ENCODE data around the gene CYSTM1. TPM values are rescaled to one million over a fixed set of nuclear protein-coding genes. Genes with fewer than 3 reads are reported as not detected.

The CYSTM1 gene, protein sequence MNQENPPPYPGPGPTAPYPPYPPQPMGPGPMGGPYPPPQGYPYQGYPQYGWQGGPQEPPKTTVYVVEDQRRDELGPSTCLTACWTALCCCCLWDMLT
- 25.0 and 28.1 TPM in 2 replicates for total RNA-seq (2021; fragmentation: NEBNext Ultra II Directional; extraction: Animal tissue kit (Norgen Biotek cat#: 25700))
- 38.8 and 47.8 TPM in 2 replicates for polyA plus RNA-seq (2011; rRNA removed)
- polyA plus RNA-seq (2011; cell fraction: cytosol; rRNA removed), result 52.6 TPM
- 25.3 TPM for polyA plus RNA-seq (2011; cell fraction: nucleus; rRNA removed)
- polyA plus RNA-seq (2012, experiment 1 of 2), result 17.5 to 37.1 TPM (median 30.7 TPM) in 4 replicates
- polyA plus RNA-seq (2012, experiment 2 of 2), result 28.3 TPM
- polyA plus RNA-seq (2013, experiment 1 of 2), result 15.9 TPM
- polyA plus RNA-seq (2013, experiment 2 of 2), result 17.1 TPM
- 15.7 and 23.1 TPM in 2 replicates for polyA minus RNA-seq (2011; rRNA and poly(A)+ RNA removed)
- polyA minus RNA-seq (2011; cell fraction: cytosol; rRNA and poly(A)+ RNA removed), result 16.4 TPM
- polyA minus RNA-seq (2011; cell fraction: nucleus; rRNA and poly(A)+ RNA removed), result 14.4 TPM
- long read RNA-seq, experiment 1, transcript CYSTM1-201 (3 exons, 1,336 nt), result major isoform, 25 of 35 reads
- long read RNA-seq, experiment 1, partial matches to known transcripts, result 7 of 35 reads
- long read RNA-seq, experiment 1, other reads (novel, unspliced or antisense), result 3 of 35 reads
- long read RNA-seq, experiment 2, transcript CYSTM1-201 (3 exons, 1,336 nt), result major isoform, 31 of 32 reads
- long read RNA-seq, experiment 2, partial matches to known transcripts, result 0 of 32 reads
- long read RNA-seq, experiment 2, other reads (novel, unspliced or antisense), result 1 of 32 reads

DNA sequence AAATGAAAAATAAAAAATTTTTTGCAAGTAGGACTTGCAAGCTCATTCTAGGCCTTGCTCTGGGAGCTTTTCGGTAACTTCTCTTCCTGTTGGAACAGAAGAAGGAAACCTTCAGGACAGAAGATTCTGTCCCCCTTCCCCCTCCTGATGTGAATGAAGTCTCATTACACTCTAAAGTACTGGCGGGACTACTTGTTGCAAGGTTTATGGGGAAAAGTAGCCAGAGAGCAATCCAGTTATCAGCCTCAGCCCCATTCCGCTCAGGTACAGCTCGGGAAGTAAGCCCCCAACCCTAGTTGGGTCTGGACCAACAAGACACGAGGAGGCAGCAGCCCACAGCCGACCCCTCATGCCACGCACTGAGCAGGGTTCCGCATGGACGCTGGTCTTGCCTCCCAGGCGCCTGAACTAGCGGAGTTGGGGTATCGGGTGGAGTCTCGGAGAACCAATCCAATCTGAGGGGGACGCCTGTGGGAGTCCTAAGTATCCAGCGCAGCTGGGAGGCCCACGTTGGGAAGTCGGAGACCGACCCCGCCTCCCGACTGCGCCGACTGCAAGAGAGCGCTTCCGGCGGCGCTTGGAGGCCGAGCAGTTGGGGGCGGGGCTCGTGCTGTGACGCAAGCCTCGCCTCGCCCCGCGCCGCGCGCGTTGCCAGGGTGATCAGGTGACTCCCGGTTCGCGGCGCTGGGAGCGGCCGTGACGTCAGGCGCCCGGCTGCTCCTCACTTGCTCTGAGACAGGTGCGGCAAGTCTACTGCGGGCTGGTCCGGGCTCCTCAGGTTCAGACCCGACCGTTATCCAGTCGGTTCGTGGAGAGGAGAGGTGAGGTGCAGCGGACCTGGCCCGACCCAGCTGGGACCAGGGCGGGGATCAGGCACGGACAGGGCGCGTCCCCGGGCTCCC is at the start of gene CYSTM1:
TSS of gene CYSTM1 (plus strand) at position 724 of the 902 bp plus-strand sequence. CDS start 19,278 bp downstream, outside the sequence.
- peak within 1 kb of the TSS; percentile 85 for H3K18ac ChIP-seq (ENCODE audit: extremely low read depth, low read length)
- 5% methylated on average over 49 of the region's 61 CpGs; no CpG with 5 or more reads in 1 of the 2 experiments for WGBS, 2 experiments (ENCODE audit: extremely low coverage in 1 of 2, insufficient coverage in 1 of 2, insufficient read length in 1 of 2, insufficient replicate concordance in 2 of 2, low coverage in 1 of 2, low lambda C conversion rate in 2 of 2, missing lambda C conversion rate in 1 of 2)
- TF ChIP-seq POLR2A (IDR thresholded peaks at IDR 0.05; ENCODE audit: control extremely low read depth in 1 of 2, low read depth in 2 of 2, low read length in 2 of 2) (peak; percentile 74 to 83; a peak in 2 of 3 replicates), BACH1 (IDR thresholded peaks at IDR 0.05; ENCODE audit: low read length) (0 out of 2 replicates have a peak, but pooled peaks have one; percentile 14), TBP (IDR thresholded peaks at IDR 0.05; ENCODE audit: low read depth, low read length) (peak; percentile 73), SIRT6 (IDR thresholded peaks at IDR 0.05; ENCODE audit: low read length) (no peak), HDAC6 (IDR thresholded peaks at IDR 0.05; ENCODE audit: low read depth, low read length) (no peak), KDM5A (IDR thresholded peaks at IDR 0.05; ENCODE audit: low read length) (no peak), RXRA (IDR thresholded peaks at IDR 0.05; ENCODE audit: insufficient read depth, low read depth, low read length) (no peak), CEBPB (IDR thresholded peaks at IDR 0.05; ENCODE audit: low read depth, low read length) (peak; percentile 88)

More for the DNA sequence above, at the start of gene CYSTM1:
- Histone ChIP-seq H3K23ac (ENCODE audit: insufficient read length) (no peak within 1 kb of the TSS), H3K4me2 (ENCODE audit: insufficient read depth in 1 of 2, low read depth in 2 of 2, low read length in 2 of 2) (peak within 1 kb of the TSS; percentile 71 to 96), H2BK20ac (ENCODE audit: low read length) (peak within 1 kb of the TSS; percentile 72; the same call in 1 of the 2 replicates), H4K8ac (ENCODE audit: extremely low read depth, insufficient read depth, low read length) (peak within 1 kb of the TSS; percentile 85), H3K4me1 (replicated peaks in 1 of 4; ENCODE audit: control insufficient read depth in 3 of 4, insufficient read depth in 4 of 4, low read length in 3 of 4) (peaks cover 0 to 4% (median 1%) of the 10 kb centered on the region in 4 experiments; a peak in 4 of 7 replicates), H3K79me2 (ENCODE audit: control insufficient read depth in 1 of 2, insufficient read depth in 2 of 2, low read length in 2 of 2) (no peaks in the 10 kb centered on the region), H4K91ac (replicated peaks; ENCODE audit: insufficient read length, low read length) (peak within 1 kb of the TSS; percentile 88), H3K4me3 (ENCODE audit: extremely low read depth in 1 of 4, insufficient read depth in 2 of 4, low read depth in 3 of 4, low read length in 4 of 4) (peak within 1 kb of the TSS; percentile 60 to 93 (median 80)), H2BK5ac (ENCODE audit: low read depth, low read length) (peak within 1 kb of the TSS; percentile 73; the same call in 1 of the 2 replicates), H2BK120ac (replicated peaks; ENCODE audit: low read depth, low read length) (no peak within 1 kb of the TSS), H4K5ac (ENCODE audit: insufficient read length, low read depth, low read length) (peak within 1 kb of the TSS; percentile 69), H3K4ac (replicated peaks; ENCODE audit: insufficient read length, low read depth, low read length) (peak within 1 kb of the TSS; percentile 5), H3K27me3 (replicated peaks in 1 of 4; ENCODE audit: control insufficient read depth in 3 of 4, extremely low read depth in 1 of 4, insufficient read depth in 3 of 4, low read length in 3 of 4) (no peaks in the 10 kb centered on the region), H3K23me2 (ENCODE audit: low read depth, low read length) (peaks cover 7% of the 10 kb centered on the region; the same call in 1 of the 2 replicates), H3K9ac (replicated peaks in 1 of 4; ENCODE audit: extremely low read depth in 1 of 4, low read depth in 3 of 4, low read length in 3 of 4) (peak within 1 kb of the TSS; percentile 40 to 86 (median 56)), H2AK5ac (ENCODE audit: low read depth, low read length) (no peak within 1 kb of the TSS), H2AFZ (ENCODE audit: low read length) (peak within 1 kb of the TSS; percentile 96), H3K14ac (ENCODE audit: insufficient read length) (no peak within 1 kb of the TSS), H2BK15ac (ENCODE audit: low read length) (peak within 1 kb of the TSS; percentile 90; the same call in 1 of the 2 replicates), H3K27ac (ENCODE audit: low read depth, low read length) (peak within 1 kb of the TSS; percentile 77), H3K36me3 (ENCODE audit: control insufficient read depth in 2 of 4, insufficient read depth in 4 of 4, low read length in 3 of 4) (no peaks in the 10 kb centered on the region), H2BK12ac (ENCODE audit: low read depth, low read length) (peak within 1 kb of the TSS; percentile 68; the same call in 1 of the 2 replicates), H3K9me3 (ENCODE audit: insufficient read depth in 2 of 2, low read depth in 1 of 2, low read length in 1 of 2) (no peaks in the 10 kb centered on the region), H4K20me1 (replicated peaks in 1 of 2; ENCODE audit: control insufficient read depth in 1 of 2, insufficient read depth in 2 of 2, low read length in 2 of 2) (no peaks in the 10 kb centered on the region), H3K79me1 (ENCODE audit: low read depth, low read length) (no peaks in the 10 kb centered on the region), H3K56ac (replicated peaks; ENCODE audit: insufficient read length, low read depth, low read length) (peak within 1 kb of the TSS; percentile 5)
- ChIA-PET CTCF (ENCODE audit: partially characterized antibody) (interaction anchor here (0.7 to 1.5 kb wide), 5 partner anchors 17 to 130 kb away, joined by 3 to 7 read pairs (median 4); no protein-coding TSS in a partner anchor), POLR2A (ENCODE audit: partially characterized antibody) (interaction anchor here (0.9 to 1.5 kb wide), 7 partner anchors 22 to 192 kb away, joined by 3 to 4 read pairs (median 4); no protein-coding TSS in a partner anchor)
- FAIRE-seq, result no peak
- DNase-seq (ENCODE audit: low read depth in 1 of 2, low spot score in 2 of 2), result peak; percentile 94 to 98

Data from H1 (cell line).